Esophagus squamous epithelium (tissue), 4 donors: ENCODE measurements around the gene XPNPEP1.

Source experiments
- POLR2A ChIP-seq, 4 donors: fragments of 450-650 bp; IDR thresholded peaks; one replicate each; pipeline ENCODE4 v1.6.1; 2017; ENCODE audit warnings: antibody characterized with exemption in 4 of 4, mild to moderate bottlenecking in 4 of 4, moderate library complexity in 3 of 4
- TF ChIP-seq, protein P1 (sequence below), 6 experiments: fragments of 450-650 bp in 4 of 6; fragments of 200-600 bp in 2 of 6; sonication (generic) in 2 of 6; IDR thresholded peaks; one replicate each; pipeline ENCODE4 v1.5.1; 2016 to 2019; ENCODE audit warnings: antibody characterized with exemption in 6 of 6, mild to moderate bottlenecking in 4 of 6, moderate library complexity in 4 of 6

- no peak for TF ChIP-seq POLR2A (IDR thresholded peaks at IDR 0.05)
- TF ChIP-seq, protein P1, sequence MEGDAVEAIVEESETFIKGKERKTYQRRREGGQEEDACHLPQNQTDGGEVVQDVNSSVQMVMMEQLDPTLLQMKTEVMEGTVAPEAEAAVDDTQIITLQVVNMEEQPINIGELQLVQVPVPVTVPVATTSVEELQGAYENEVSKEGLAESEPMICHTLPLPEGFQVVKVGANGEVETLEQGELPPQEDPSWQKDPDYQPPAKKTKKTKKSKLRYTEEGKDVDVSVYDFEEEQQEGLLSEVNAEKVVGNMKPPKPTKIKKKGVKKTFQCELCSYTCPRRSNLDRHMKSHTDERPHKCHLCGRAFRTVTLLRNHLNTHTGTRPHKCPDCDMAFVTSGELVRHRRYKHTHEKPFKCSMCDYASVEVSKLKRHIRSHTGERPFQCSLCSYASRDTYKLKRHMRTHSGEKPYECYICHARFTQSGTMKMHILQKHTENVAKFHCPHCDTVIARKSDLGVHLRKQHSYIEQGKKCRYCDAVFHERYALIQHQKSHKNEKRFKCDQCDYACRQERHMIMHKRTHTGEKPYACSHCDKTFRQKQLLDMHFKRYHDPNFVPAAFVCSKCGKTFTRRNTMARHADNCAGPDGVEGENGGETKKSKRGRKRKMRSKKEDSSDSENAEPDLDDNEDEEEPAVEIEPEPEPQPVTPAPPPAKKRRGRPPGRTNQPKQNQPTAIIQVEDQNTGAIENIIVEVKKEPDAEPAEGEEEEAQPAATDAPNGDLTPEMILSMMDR (IDR thresholded peaks at IDR 0.05): no peak
These were observed 45.8 kb upstream of the XPNPEP1 start for GRCh38 chr10:109968953-109969759.
